Esophagus (tissue), 2 donors: Measurements from ENCODE around the gene RAD51B. TPM values are rescaled to one million over a fixed set of nuclear protein-coding genes. Genes with fewer than 3 reads are reported as not detected.
A peak's percentile ranks its signal among the peaks of the same experiment; 100 is the strongest.

ENCODE experiments used
- H3K27ac ChIP-seq, 2 donors: one replicate each; pipeline ENCODE4 v1.5.1; 2013; ENCODE audit warnings: low read depth in 2 of 2, mild to moderate bottlenecking in 2 of 2, inconsistent platforms in 1 of 2, low read length in 1 of 2, moderate library complexity in 1 of 2
- H3K27me3 ChIP-seq, 2 donors: one replicate each; pipeline ENCODE4 v1.6.1; 2013; ENCODE audit warnings: low read length in 2 of 2, control low read depth in 1 of 2, mild to moderate bottlenecking in 1 of 2; ENCODE audit not compliant: insufficient read depth in 2 of 2, control insufficient read depth in 1 of 2
- H3K36me3 ChIP-seq, 2 donors: one replicate each; pipeline ENCODE4 v1.6.1; 2013; ENCODE audit warnings: low read length in 1 of 2; ENCODE audit not compliant: control insufficient read depth in 2 of 2, insufficient read depth in 2 of 2
- H3K4me1 ChIP-seq, 2 donors: one replicate each; pipeline ENCODE4 v1.6.1; 2013; ENCODE audit warnings: low read length in 1 of 2; ENCODE audit not compliant: control insufficient read depth in 2 of 2, insufficient read depth in 2 of 2
- H3K4me3 ChIP-seq, 2 donors: one replicate each; pipeline ENCODE4 v1.5.1; 2013; ENCODE audit warnings: low read length in 2 of 2, mild to moderate bottlenecking in 2 of 2, low read depth in 1 of 2, moderate library complexity in 1 of 2
- H3K9me3 ChIP-seq, 2 donors: one replicate each; pipeline ENCODE4 v1.6.1; 2013; ENCODE audit warnings: mild to moderate bottlenecking in 2 of 2, low read depth in 1 of 2, low read length in 1 of 2, moderate library complexity in 1 of 2; ENCODE audit not compliant: control insufficient read depth in 2 of 2, insufficient read depth in 1 of 2
- WGBS, 2 donors: extraction: QIAGEN DNeasy Blood & Tissue Kit; methylation state at CpG; one replicate each; pipeline ENCODE4 v1.1.7; 2013; 5-methylcytosine and 5-hydroxymethylcytosine counted together
- polyA plus RNA-seq, 2 donors: library from polyadenylated mRNA; stranded (reverse); fragments of 200-250 nt; gene quantifications; one replicate each; pipeline ENCODE4 v1.2.3, GENCODE V29; 2013
- donor health status: healthy with polysubstance abuse.
- donor health status: Bipolar disorder and iron deficiency.

The RAD51B gene
- polyA plus RNA-seq, 2 donors, result 3.2 to 4.0 TPM

DNA sequence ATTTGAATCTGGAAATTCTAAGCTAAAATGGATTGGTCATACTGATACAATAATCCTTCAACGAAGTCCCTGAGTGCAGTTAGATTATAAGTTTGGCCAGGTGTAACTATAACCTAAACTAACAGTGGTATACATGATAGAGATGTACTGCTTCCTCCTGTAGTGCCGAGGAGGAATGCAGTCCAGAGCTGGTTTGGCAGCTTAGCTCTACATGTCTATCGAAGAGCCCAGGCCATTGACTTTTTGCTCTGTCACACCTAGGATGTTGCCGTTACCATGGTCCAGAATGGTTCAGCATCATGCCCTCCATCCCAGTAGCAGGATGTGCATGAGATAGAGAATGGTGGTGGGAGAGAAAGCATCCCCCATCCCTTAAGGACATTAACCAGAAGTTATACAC, 655.2 kb downstream of the RAD51B start:
- Histone ChIP-seq H3K4me1 (peaks cover 0 to 8% of the 10 kb centered on the region in 2 donors), H3K36me3 (no peaks in the 10 kb centered on the region), H3K9me3 (no peaks in the 10 kb centered on the region), H3K4me3 (no peak overlapping the region), H3K27ac (peak overlapping the region in 1 of 2 donors; percentile 7), H3K27me3 (no peaks in the 10 kb centered on the region)
- WGBS, 2 donors, result 67 to 70% methylated on average over 4 of the region's 4 CpGs

DNA sequence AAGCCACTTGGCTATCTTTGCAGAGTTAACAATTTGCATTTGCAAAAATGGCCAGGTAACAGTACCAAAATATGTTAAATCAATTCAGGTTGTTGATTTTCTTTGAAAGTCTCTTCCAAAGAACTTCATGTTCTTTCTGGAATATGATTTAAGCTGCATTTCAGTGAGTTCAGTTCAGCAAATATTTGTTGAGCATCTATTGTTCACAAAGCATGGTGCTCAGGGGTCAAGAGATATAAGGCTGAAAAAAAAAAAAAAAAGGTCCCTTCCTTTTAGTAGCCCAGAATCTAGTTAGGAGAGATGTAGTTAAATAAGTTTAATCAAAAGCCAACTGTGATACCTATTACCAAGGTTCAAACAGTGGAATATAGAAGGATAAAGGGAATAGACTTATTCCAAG, 656.2 kb downstream of the RAD51B start:
- peaks cover 0 to 8% of the 10 kb centered on the region in 2 donors for H3K4me1 ChIP-seq
- H3K27me3 ChIP-seq, result no peaks in the 10 kb centered on the region
- no peak overlapping the region for H3K4me3 ChIP-seq
- H3K9me3 ChIP-seq, result no peaks in the 10 kb centered on the region
- H3K36me3 ChIP-seq, result no peaks in the 10 kb centered on the region
- H3K27ac ChIP-seq, result no peak overlapping the region

DNA sequence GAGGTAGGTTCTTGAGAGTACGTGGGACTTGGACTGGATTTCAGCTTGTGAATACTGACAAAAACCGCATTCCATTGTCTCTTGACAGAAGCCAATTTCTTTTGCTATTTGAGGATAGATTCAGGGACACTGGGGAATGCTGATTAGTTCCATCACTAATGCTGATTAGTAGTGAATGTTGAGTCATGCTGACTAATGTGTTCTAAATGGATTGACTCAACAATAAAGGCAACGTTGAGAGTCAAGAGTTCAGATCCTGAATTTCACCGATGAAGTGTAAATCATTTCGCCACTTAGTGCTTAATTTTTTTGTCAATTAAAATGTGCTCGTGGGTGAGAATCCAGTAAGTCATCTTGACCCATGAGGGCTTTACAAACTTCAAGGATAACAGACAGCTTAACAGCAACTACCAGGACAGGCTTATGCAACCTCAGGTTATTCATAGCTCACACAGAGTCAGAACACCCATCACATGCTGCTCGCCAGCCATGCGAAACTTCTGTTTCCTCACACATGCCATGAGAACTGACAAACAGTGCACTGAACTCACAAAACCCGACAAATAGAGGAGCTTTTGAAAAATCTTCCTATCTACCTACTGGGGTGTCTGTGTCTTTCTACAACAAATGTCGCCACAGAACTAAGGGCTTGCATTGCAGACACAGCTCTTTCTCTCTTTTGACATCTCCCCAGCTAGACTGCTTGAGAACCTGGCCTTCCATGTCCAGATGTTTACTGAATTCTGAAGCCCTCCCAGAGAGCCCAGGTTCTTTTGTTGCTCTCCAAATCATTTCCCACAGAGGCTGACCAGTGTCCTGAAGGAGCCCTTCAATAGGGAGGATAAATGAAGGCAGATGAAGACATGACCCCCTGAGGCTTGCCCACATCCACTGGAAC, 656.9 kb downstream of the RAD51B start:
- no peaks in the 10 kb centered on the region for H3K36me3 ChIP-seq
- H3K27ac ChIP-seq, result peak overlapping the region; percentile 62 to 88
- no peaks in the 10 kb centered on the region for H3K27me3 ChIP-seq
- 44 to 54% methylated on average over 10 of the region's 10 CpGs for WGBS, 2 donors
- no peaks in the 10 kb centered on the region for H3K9me3 ChIP-seq
- H3K4me3 ChIP-seq, result no peak overlapping the region
- H3K4me1 ChIP-seq, result peaks cover 0 to 8% of the 10 kb centered on the region in 2 donors

DNA sequence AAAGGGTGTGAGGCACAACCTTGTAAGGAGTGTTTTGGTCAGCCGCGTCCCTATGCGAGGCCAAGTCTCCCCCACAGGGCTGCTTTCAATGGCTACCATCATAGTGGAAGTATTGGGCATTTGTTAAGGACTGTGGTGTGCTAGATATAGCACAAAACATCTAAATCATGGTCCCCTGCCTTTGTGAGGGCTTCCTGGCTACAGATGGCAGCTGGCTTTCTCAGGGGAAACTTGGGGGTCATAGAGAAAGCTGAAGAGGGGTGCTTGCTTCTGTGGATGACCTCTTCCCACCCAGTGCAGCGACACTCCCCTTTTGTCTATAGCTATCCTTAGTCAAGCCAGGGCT, 657.5 kb downstream of the RAD51B start:
- Histone ChIP-seq H3K4me3 (no peak overlapping the region), H3K36me3 (no peaks in the 10 kb centered on the region), H3K9me3 (no peaks in the 10 kb centered on the region), H3K27me3 (no peaks in the 10 kb centered on the region), H3K4me1 (peaks cover 0 to 8% of the 10 kb centered on the region in 2 donors), H3K27ac (peak overlapping the region; percentile 62 to 88)
- 97 to 98% methylated on average over 4 of the region's 4 CpGs for WGBS, 2 donors

DNA sequence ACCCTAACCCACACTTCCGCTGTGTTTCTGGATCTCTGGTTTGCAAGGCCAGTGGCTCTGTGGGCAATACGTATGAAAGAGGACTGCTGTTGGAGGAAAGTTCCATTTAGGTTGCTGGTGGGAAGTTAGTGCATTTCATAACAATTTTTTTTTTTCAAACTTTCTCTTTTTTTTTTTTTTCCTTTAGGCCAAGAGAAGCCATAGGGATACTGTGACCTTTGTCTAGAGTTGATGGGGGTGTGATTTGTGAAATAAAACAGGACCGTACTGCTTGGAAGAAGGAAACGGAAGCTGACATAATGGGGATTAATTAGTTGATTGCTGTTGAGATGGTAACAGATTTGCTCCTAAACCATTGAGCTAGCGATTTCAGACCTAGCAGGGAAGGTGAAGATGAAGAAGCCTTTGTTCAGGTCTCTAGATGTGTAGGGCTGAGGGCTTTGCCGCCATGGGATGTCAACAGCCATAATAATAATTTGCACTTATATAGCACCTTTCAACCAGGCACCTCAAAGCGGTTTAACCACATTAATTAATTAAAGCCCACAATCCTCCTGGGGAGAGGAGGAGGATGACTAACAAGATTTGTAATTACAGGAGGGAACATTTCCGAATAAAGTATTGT, 658.0 kb downstream of the RAD51B start:
- Histone ChIP-seq H3K27me3 (no peaks in the 10 kb centered on the region), H3K9me3 (no peaks in the 10 kb centered on the region), H3K4me1 (peaks cover 0 to 8% of the 10 kb centered on the region in 2 donors), H3K36me3 (no peaks in the 10 kb centered on the region), H3K27ac (peak overlapping the region; percentile 62 to 88), H3K4me3 (no peak overlapping the region)
- WGBS, 2 donors, result 86 to 90% methylated on average over 8 of the region's 8 CpGs

DNA sequence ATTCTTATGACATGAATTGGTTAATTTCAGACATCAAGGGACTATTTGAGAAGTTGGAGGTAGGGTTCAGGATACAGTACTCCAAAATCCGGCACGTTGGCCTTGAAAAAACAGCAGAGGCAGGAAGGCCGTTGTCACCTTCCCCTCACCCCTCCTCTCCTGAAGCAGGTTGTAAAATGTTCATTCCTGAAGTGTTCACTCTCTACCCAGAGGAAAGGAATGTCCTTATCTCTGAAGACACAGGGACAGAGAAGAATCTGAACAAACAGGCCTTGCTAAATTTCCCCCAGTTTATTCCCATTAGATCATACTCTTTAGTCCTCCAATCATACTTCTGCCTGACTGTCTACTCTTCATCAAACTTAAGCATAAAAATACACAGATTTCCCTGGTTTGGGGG, 659.7 kb downstream of the RAD51B start:
- WGBS, 2 donors, result 66 to 87% methylated on average over 3 of the region's 3 CpGs
- no peaks in the 10 kb centered on the region for H3K36me3 ChIP-seq
- peaks cover 0 to 5% of the 10 kb centered on the region in 2 donors for H3K4me1 ChIP-seq
- no peaks in the 10 kb centered on the region for H3K9me3 ChIP-seq
- no peak overlapping the region for H3K27ac ChIP-seq
- no peak overlapping the region for H3K4me3 ChIP-seq
- no peaks in the 10 kb centered on the region for H3K27me3 ChIP-seq

DNA sequence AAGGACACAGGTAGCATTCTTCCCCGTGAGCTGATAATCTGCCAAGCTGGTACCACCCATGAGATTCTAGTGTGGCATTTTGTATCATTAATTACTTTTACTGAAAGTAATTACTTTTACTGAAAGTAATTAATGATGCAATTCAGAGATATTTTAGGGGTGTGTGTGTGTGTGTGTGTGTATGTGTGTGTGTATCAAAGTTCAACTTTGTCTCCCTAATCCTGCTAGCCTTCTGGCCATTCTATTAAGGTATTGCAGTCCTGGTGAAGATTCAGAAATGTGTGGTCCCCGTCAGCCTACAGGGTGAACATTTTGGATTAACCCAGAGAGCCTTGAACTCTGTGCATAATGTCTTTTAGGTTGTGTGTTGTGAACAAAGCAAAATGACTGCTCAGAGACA, 662.4 kb downstream of the RAD51B start:
- WGBS, 2 donors, result 75 to 82% methylated on average over 2 of the region's 2 CpGs
- Histone ChIP-seq H3K4me1 (peaks cover 0 to 3% of the 10 kb centered on the region in 2 donors), H3K36me3 (no peaks in the 10 kb centered on the region), H3K27me3 (no peaks in the 10 kb centered on the region), H3K9me3 (no peaks in the 10 kb centered on the region), H3K4me3 (no peak overlapping the region), H3K27ac (no peak overlapping the region)

DNA sequence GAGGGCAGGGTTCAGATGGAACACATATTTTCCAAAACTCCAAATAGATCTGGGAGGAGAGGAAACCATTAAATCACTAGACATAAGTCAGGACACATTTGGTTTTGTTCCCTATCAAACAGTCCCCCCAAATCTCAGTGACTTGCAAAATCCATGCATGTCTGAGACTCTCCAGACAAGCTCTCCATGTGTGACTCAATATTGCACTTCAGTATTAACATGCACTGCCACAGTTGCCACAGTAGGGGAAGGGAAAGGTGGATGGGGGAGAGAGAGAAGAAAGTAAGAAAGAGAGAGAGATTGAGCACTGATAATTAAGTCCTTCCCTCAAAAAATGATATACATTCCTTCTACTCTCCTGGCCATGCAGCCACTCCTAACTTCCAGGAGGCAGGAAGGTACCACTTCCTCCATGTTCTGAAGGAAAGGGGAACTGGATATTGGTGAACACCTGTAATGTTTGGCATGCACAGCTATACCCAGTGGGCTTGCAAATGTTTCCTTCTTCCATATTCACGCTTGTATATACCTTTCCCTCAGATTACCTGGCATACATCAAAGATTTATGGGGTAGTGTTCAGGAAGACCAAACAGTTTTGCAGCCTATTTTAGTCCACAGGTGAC, 663.3 kb downstream of the RAD51B start:
- H3K4me1 ChIP-seq, result no peaks in the 10 kb centered on the region
- H3K27me3 ChIP-seq, result no peaks in the 10 kb centered on the region
- H3K36me3 ChIP-seq, result no peaks in the 10 kb centered on the region
- no peak overlapping the region for H3K27ac ChIP-seq
- no peak overlapping the region for H3K4me3 ChIP-seq
- no peaks in the 10 kb centered on the region for H3K9me3 ChIP-seq
- 88 to 100% methylated on average over 1 of the region's 1 CpG for WGBS, 2 donors

DNA sequence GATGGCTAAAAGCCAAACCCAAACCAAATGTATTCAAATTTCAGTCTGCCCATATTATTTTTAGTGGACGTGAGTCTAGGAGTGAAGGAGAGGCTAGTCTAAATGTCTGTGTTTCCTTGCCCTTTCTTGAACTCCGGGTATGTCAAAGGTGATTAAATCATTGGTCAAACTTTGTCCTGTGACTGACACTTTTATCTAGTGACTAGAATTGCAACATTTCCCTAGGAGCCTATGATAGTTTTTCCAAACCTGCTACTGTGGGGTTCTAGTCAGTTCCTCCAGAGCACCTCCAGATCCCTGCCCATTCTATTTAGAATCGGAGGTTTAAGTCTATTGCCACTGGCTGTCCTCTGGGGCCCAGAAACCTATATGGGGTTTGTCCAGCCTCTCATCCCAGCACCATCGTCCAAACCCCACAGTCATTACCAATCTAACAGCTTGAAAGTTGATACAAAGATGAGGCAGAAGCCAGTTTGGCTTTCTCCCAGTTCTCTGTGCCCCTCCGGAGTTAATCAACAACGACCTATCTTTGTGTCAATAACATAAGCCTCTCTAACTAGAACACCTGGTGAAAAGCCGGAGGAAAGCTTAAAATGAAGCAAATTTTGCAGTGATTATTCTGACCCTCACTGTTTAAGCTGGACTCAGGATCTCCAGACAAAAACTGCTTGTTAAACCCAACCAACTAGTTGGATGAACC, 666.6 kb downstream of the RAD51B start:
- Histone ChIP-seq H3K4me3 (no peak overlapping the region), H3K4me1 (peaks cover 2 to 4% of the 10 kb centered on the region in 2 donors)
- WGBS, 2 donors, result 76 to 85% methylated on average over 7 of the region's 7 CpGs

More for the DNA sequence above, 666.6 kb downstream of the RAD51B start:
- no peaks in the 10 kb centered on the region for H3K36me3 ChIP-seq
- no peak overlapping the region for H3K27ac ChIP-seq
- no peaks in the 10 kb centered on the region for H3K9me3 ChIP-seq
- H3K27me3 ChIP-seq, result no peaks in the 10 kb centered on the region
